ENCODE results near the gene NACC2. TPM values are rescaled to one million over a fixed set of nuclear protein-coding genes. Genes with fewer than 3 reads are reported as not detected.

NACC2 gene
- total RNA-seq, 2 donors from 2014 or later: 24.5 to 55.2 TPM

DNA sequence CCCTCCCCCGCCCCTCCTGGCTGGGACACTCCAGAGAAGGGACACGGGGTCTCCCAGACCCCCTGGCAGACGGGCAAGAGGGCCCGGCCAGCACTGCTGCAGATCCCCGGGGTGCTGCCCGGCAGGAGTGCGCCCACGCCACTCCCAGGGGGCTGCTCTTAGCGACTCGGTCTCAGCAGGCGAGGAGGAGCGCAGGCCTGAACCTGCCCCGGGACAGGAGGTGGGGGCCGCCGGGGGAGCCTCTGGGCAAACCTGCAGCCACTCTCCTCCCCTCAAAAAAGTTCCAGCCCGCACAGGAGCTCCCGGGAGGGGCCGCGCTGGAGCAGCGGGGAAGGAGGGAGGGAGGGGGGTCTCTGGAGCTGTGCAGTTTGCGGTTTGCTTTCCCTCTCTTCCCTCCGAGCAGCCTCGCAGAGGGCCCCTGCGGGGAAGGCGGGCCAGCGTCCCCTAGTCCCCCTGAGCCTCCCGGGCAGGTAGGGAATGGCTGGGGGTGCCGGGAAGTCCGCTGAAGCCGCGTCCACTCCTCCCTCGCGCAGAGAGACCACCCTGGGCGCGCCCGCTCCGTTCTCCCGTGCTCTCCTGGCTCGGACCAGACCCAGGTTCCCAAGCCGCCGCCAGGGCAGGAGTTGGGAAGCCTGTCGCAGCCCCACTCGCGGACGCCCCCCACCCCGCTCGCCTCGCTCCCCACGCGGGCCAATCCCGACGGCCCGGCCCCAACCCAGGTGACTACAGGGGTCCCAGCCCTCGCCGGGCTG is 44.2 kb downstream of the NACC2 start:
- Histone ChIP-seq H3K36me3 (no peaks in the 10 kb centered on the region), H3K27me3 (replicated peaks; ENCODE audit: insufficient read depth) (no peaks in the 10 kb centered on the region), H3K9me3 (no peaks in the 10 kb centered on the region), H3K4me1 (replicated peaks) (peaks cover 13% of the 10 kb centered on the region), H3K27ac (peak overlapping the region; percentile 58 to 69), H3K4me3 (peak overlapping the region; percentile 45 to 58)
- no peak for TF ChIP-seq POLR2A (IDR thresholded peaks at IDR 0.05)
- TF ChIP-seq, protein P1, sequence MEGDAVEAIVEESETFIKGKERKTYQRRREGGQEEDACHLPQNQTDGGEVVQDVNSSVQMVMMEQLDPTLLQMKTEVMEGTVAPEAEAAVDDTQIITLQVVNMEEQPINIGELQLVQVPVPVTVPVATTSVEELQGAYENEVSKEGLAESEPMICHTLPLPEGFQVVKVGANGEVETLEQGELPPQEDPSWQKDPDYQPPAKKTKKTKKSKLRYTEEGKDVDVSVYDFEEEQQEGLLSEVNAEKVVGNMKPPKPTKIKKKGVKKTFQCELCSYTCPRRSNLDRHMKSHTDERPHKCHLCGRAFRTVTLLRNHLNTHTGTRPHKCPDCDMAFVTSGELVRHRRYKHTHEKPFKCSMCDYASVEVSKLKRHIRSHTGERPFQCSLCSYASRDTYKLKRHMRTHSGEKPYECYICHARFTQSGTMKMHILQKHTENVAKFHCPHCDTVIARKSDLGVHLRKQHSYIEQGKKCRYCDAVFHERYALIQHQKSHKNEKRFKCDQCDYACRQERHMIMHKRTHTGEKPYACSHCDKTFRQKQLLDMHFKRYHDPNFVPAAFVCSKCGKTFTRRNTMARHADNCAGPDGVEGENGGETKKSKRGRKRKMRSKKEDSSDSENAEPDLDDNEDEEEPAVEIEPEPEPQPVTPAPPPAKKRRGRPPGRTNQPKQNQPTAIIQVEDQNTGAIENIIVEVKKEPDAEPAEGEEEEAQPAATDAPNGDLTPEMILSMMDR (IDR thresholded peaks at IDR 0.05): peak in 1 of 4 experiments; percentile 4
- no peak for TF ChIP-seq POLR2AphosphoS5 (IDR thresholded peaks at IDR 0.05)
- DNase-seq (ENCODE audit: low spot score): no peak
- intact Hi-C loops (cut with DNase I): no loop called here
- WGBS: 2% methylated on average over 29 of the region's 55 CpGs

DNA sequence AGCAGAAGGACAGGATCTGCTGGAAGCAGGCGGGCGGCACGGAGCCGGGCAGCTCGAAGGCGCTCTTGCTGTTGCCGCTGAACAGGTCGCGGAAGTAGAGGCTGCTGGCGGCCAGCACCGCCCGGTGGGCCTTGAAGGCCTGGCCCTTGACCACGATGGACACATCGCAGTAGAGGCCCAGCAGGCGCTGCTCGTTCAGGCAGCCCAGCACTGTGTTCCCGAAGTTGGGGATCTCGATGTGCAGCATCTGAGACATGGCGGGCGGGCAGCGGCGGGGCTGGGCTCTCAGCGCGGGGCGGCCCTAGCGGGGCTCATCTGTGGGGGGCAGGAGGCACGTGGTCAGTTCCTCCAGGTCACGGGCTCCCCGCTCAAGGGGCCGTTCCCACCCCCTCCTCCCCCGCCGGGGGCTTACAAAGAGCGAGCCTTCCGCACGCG is 44.8 kb downstream of the NACC2 start:
- intact Hi-C loops (cut with DNase I): no loop called here
- no peaks in the 10 kb centered on the region for H3K36me3 ChIP-seq
- H3K4me1 ChIP-seq (replicated peaks): peaks cover 13% of the 10 kb centered on the region
- TF ChIP-seq POLR2AphosphoS5 (IDR thresholded peaks at IDR 0.05): no peak
- TF ChIP-seq, protein P1 (IDR thresholded peaks at IDR 0.05): no peak
- no peak for TF ChIP-seq POLR2A (IDR thresholded peaks at IDR 0.05)
- no peak for DNase-seq (ENCODE audit: low spot score)
- no peaks in the 10 kb centered on the region for H3K9me3 ChIP-seq
- whole genome bisulfite sequencing: 27% methylated on average over 17 of the region's 36 CpGs
- peak overlapping the region in 1 of 2 donors; percentile 69 for H3K27ac ChIP-seq
- H3K4me3 ChIP-seq: peak overlapping the region; percentile 45 to 58
- H3K27me3 ChIP-seq (replicated peaks; ENCODE audit: insufficient read depth): no peaks in the 10 kb centered on the region

DNA sequence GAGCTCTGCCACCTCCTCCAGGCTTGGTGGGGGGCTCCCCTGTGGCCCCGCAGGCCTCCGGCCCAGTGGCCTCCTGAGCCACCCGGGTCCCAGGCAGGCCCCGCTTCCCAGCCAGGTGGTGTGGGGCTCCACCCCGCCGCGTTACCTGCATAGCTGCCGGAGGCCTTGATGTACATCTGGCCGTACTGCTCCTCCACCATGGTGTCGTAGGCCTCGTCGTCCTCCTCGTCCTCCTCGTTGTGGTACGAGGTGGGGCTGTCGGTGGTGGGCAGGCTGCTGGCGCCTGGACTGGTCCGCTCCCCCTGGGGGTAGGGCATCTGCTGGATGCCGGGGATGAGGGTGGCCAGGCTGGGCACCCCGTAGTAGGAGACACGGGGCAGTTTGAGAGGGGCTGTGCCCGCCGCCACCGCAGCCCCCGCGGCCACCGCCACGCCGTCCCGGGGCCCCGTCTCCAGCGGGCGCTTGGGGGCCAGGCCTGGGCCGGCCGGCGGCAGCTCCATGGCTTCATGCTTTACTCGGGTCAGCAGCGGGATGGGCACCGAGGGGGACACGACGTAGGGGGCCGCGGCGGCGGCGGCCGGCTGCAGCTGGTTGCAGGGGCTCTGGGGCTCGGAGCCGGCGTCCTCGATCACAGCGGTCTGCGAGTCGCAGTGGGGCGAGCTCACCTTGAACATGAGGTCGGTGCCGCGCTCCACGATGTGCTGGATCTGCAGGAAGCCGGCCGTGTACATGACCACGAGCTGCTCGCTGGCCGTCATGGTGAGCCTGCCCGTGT is 45.4 kb downstream of the NACC2 start:
- no peak for DNase-seq (ENCODE audit: low spot score)
- Histone ChIP-seq H3K27ac (no peak overlapping the region), H3K4me1 (replicated peaks) (peaks cover 13% of the 10 kb centered on the region), H3K27me3 (replicated peaks; ENCODE audit: insufficient read depth) (no peaks in the 10 kb centered on the region), H3K36me3 (no peaks in the 10 kb centered on the region), H3K9me3 (no peaks in the 10 kb centered on the region), H3K4me3 (no peak overlapping the region)
- WGBS: 92% methylated on average over 62 of the region's 65 CpGs
- intact Hi-C loops (cut with DNase I): no loop called here
- no peak for TF ChIP-seq POLR2A (IDR thresholded peaks at IDR 0.05)

DNA sequence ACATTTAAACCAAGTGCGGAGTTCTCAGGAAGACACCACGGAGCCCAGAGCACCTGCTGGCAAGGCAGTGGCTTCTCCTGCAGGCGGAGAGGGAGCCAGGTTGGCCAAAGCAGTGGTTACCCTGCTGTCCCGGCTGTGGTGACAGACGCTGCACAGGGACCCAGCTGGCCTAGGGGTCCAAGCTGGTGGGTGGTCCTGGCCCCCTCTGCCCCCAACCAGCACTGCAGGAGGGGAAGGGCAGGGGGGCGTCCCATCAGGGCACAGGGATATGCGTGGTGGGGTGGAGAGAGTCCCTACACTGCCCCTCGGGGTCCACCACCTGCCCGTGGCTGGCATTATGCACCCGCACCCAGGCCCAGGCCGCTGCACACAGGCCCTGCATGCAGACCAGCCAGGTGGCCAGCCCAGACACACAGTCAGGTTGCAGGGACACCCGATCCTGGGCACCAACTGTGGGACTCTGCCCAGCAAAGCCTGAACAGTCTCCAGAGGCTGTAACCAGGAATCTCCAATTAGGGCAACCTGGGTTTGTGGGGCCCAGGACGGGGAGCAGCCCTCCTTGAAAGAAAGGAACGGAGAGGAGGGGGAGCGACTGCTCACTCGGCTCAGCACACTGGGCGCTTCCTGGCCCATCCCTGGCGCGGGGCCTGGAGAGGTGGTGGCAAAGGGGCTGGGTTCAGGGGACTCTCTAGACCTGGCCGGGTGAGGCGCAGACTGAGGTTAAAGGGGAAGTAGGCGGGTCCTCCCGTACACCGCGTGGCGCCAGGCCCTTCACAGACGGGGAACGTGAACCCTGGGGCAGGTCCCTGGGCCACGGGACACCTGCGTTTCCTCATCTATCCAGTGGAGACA is 46.3 kb downstream of the NACC2 start:
- Histone ChIP-seq H3K27ac (no peak overlapping the region), H3K4me3 (no peak overlapping the region), H3K27me3 (replicated peaks; ENCODE audit: insufficient read depth) (no peaks in the 10 kb centered on the region), H3K36me3 (no peaks in the 10 kb centered on the region), H3K4me1 (replicated peaks) (peaks cover 13% of the 10 kb centered on the region), H3K9me3 (no peaks in the 10 kb centered on the region)
- 88% methylated on average over 29 of the region's 30 CpGs for WGBS
- TF ChIP-seq POLR2A (IDR thresholded peaks at IDR 0.05) (no peak), POLR2AphosphoS5 (IDR thresholded peaks at IDR 0.05) (no peak)
- TF ChIP-seq, protein P1 (IDR thresholded peaks at IDR 0.05): no peak
- intact Hi-C loops (cut with DNase I): no loop called here
- no peak for DNase-seq (ENCODE audit: low spot score)

Measured in prostate gland (tissue), 2 donors.